Activated CD8-positive, alpha-beta T cell treated with anti-CD3 and anti-CD28 coated beads for 36 hours (primary cell): Measurements from ENCODE around the gene BHLHA15. TPM values are rescaled to one million over a fixed set of nuclear protein-coding genes. Genes with fewer than 3 reads are reported as not detected.

Experiments used
- ATAC-seq: fragments of 200-7000 bp; cut with Tn5 transposase; one replicate; pipeline ENCODE4 v1.10.0; 2021; ENCODE audit warnings: mild to moderate bottlenecking, moderate library complexity
- CTCF ChIA-PET: fragments of 350-600 bp; sonication (Branson Sonifier 250); formaldehyde crosslinking; loops from one replicate; lab custom pipeline; 2021; ENCODE audit warnings: antibody characterized with exemption; lab: Charles Lee
- POLR2A ChIA-PET: fragments of 350-600 bp; sonication (Branson Sonifier 250); formaldehyde crosslinking; loops from one replicate; lab custom pipeline; 2021; ENCODE audit warnings: antibody characterized with exemption; lab: Charles Lee
- DNase-seq: peaks from one replicate; pipeline ENCODE4 v3.0.0-alpha.2; 2020
- H3K27ac Mint-ChIP-seq: one replicate; pipeline ENCODE4 v1.8.0; 2021; ENCODE audit warnings: mild to moderate bottlenecking, mixed read lengths
- H3K27me3 Mint-ChIP-seq: one replicate; pipeline ENCODE4 v1.8.0; 2021; ENCODE audit warnings: mixed read lengths
- H3K36me3 Mint-ChIP-seq: one replicate; pipeline ENCODE4 v1.8.0; 2021; ENCODE audit warnings: low read depth, mixed read lengths
- H3K4me1 Mint-ChIP-seq: one replicate; pipeline ENCODE4 v1.8.0; 2021; ENCODE audit warnings: low read depth, mixed read lengths
- H3K4me3 Mint-ChIP-seq: one replicate; pipeline ENCODE4 v1.8.0; 2021; ENCODE audit warnings: mild to moderate bottlenecking, moderate library complexity, mixed read lengths
- H3K9me3 Mint-ChIP-seq: one replicate; pipeline ENCODE4 v1.8.0; 2021; ENCODE audit warnings: mixed read lengths
- CTCF ChIP-seq: fragments of 200-600 bp; IDR thresholded peaks from one replicate; pipeline ENCODE4 v1.8.0; 2022; ENCODE audit warnings: antibody characterized with exemption, mild to moderate bottlenecking
- intact Hi-C: fragments of 100-400 bp; cut with micrococcal nuclease; formaldehyde crosslinking; loops from one replicate; pipeline ENCODE4 v1.10.0; 2022
- total RNA-seq, 2 experiments: library from RNA; stranded (reverse); gene quantifications; one replicate each; pipeline ENCODE4 v1.2.3, GENCODE V29; 2021

BHLHA15 gene
- total RNA-seq, 2 experiments from 2014 or later = 0.94 TPM; not detected in 1

GRCh38 chr7:98229991-98230745 is 18.9 kb downstream of the BHLHA15 start:
- DNase-seq = no peak
- ChIA-PET POLR2A (no interaction called here), CTCF (no interaction called here)
- Mint-ChIP-seq H3K27ac (no peak overlapping the region), H3K4me1 (no peaks in the 10 kb centered on the region), H3K9me3 (no peaks in the 10 kb centered on the region), H3K27me3 (no peaks in the 10 kb centered on the region), H3K36me3 (peaks cover 2% of the 10 kb centered on the region), H3K4me3 (no peak overlapping the region)
- no peak for ATAC-seq
- intact Hi-C loops = no loop called here
- TF ChIP-seq CTCF = no peak

GRCh38 chr7:98230746-98231471 is 19.7 kb downstream of the BHLHA15 start:
- H3K9me3 Mint-ChIP-seq = no peaks in the 10 kb centered on the region
- no peak overlapping the region for H3K4me3 Mint-ChIP-seq
- H3K27ac Mint-ChIP-seq = no peak overlapping the region
- no peaks in the 10 kb centered on the region for H3K4me1 Mint-ChIP-seq
- no peak for TF ChIP-seq CTCF
- ChIA-PET CTCF (no interaction called here), POLR2A (no interaction called here)
- ATAC-seq (no peak), DNase-seq (no peak)
- intact Hi-C loops = no loop called here
- H3K36me3 Mint-ChIP-seq = peaks cover 2% of the 10 kb centered on the region
- H3K27me3 Mint-ChIP-seq = no peaks in the 10 kb centered on the region

- H3K27me3 Mint-ChIP-seq = no peaks in the 10 kb centered on the region
- POLR2A ChIA-PET = no interaction called here
- H3K9me3 Mint-ChIP-seq = no peaks in the 10 kb centered on the region
- intact Hi-C loops = no loop called here
- H3K4me1 Mint-ChIP-seq = no peaks in the 10 kb centered on the region
- DNase-seq (no peak), ATAC-seq (no peak)
- H3K36me3 Mint-ChIP-seq = peaks cover 3% of the 10 kb centered on the region
- no peak for TF ChIP-seq CTCF
- CTCF ChIA-PET = no interaction called here
- no peak overlapping the region for H3K4me3 Mint-ChIP-seq
- H3K27ac Mint-ChIP-seq = no peak overlapping the region
Measured at GRCh38 chr7:98231493-98232262, 20.4 kb downstream of the BHLHA15 start.

- Mint-ChIP-seq H3K9me3 (no peaks in the 10 kb centered on the region), H3K4me1 (no peaks in the 10 kb centered on the region), H3K36me3 (peaks cover 3% of the 10 kb centered on the region), H3K27ac (no peak overlapping the region), H3K4me3 (no peak overlapping the region), H3K27me3 (no peaks in the 10 kb centered on the region)
- no peak for DNase-seq
- ATAC-seq = no peak
- TF ChIP-seq CTCF = no peak
- ChIA-PET CTCF (no interaction called here), POLR2A (no interaction called here)
- intact Hi-C loops = no loop called here
Measured at GRCh38 chr7:98232263-98232585, 21.0 kb downstream of the BHLHA15 start.

GRCh38 chr7:98232799-98233198 is 21.6 kb downstream of the BHLHA15 start:
- peaks cover 3% of the 10 kb centered on the region for H3K36me3 Mint-ChIP-seq
- ChIA-PET CTCF (no interaction called here), POLR2A (no interaction called here)
- no peak for TF ChIP-seq CTCF
- H3K4me1 Mint-ChIP-seq = no peaks in the 10 kb centered on the region
- ATAC-seq (no peak), DNase-seq (no peak)
- intact Hi-C loops = no loop called here
- H3K27me3 Mint-ChIP-seq = no peaks in the 10 kb centered on the region
- no peak overlapping the region for H3K27ac Mint-ChIP-seq
- H3K9me3 Mint-ChIP-seq = no peaks in the 10 kb centered on the region
- no peak overlapping the region for H3K4me3 Mint-ChIP-seq
